T-helper 1 cell (primary cell): ENCODE data around the gene APLP2.

Experiments used
- DNase-seq, 5 donors: peaks; one replicate each; pipeline ENCODE4 v3.0.0-alpha.2; 2012 to 2020

APLP2 gene

GRCh38 chr11:130121445-130121978, 51.8 kb downstream of the APLP2 start:
- DNase-seq = no peak

DNA sequence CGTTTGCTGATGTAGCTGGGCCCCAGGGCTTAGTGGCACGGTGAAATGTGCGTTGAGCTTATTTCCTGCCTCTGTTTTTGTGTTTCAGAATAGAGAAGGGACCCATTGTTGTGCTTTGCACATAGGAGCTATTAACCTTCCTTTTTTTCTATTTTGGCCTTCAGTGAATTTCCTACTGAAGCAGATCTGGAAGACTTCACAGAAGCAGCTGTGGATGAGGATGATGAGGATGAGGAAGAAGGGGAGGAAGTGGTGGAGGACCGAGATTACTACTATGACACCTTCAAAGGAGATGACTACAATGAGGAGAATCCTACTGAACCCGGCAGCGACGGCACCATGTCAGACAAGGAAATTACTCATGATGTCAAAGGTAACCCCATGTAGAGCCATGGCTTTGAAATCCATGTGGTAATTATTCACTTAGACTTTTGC, 52.5 kb downstream of the APLP2 start:
- DNase-seq = peak in 1 of 5 donors; percentile 56

- DNase-seq = no peak
Observed at GRCh38 chr11:130123414-130124040, 53.8 kb downstream of the APLP2 start.

DNA sequence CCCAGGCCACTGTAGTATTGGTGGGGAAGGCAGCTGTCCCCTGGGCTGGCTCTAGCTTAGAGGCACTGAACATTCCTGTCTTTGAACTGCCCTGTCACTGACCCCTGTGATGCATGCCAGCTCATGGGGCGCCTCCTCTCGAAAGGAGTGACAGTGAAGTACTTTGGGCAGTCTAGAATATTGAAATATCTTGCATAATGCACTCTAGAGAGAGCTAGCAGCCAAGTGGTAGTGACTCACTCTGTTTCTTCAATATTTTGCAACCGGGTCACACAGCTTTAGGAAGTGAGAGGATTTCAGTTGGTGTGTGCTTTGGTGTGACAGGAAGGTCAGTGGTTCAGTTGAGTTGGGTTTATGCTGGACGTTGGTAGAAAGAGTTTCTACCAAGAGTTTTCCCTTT, 54.4 kb downstream of the APLP2 start:
- DNase-seq = no peak

DNA sequence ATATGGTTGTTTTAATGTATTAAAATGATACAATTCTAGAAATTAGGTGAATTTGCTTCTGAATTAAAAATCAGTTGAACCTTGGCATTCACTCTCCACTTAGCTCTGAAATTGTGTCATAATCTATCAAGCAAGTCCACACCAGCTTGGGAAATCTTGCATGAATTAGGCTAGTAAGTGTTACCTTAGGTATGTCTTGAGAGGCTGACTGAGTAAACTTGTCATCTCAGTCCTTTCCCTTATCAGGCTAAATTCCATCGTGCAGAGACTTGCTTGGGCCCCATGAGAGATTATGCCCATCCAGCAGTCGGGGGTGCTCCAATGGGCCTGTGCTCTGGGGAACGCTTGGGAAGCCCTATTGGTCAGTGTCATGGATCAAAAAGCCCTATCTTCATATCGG, 55.9 kb downstream of the APLP2 start:
- no peak for DNase-seq

- no peak for DNase-seq
Observed at GRCh38 chr11:130126516-130126915, 56.8 kb downstream of the APLP2 start.

DNA sequence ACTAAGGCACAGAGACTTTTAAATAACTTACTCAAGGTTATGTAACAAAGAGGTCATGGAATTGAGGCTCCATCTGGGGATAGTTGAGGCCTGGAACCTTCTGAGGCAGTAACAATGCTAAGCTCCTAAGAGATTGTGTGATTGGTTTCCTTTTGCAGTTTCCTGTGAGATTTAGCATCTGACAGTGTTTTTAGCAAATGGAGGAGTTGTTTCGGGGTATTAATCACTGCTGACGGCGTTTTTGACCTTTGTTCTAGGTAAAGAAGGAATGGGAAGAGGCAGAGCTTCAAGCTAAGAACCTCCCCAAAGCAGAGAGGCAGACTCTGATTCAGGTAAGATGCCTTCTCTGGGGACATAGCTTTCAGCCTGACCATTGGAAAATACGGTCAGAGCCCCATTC, 57.8 kb downstream of the APLP2 start:
- no peak for DNase-seq

DNA sequence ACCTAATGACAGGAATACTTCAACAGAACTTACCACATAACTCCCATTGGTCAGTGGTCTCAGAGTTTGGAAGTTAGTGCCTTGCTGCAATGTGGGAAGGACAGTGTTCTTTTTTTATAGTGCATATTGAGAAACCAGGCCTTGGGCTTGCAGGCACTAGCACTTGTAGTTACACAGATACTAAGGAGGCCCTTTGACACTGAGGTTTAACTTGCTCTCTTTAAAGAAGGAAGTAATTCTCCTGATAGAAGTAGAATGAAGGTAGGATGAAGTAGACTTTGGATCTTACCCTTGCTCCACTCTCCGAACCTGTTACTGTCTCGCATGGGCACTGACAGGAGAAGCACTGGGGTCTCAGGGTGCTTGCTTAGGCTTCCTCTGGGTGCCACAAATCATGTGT, 58.9 kb downstream of the APLP2 start:
- no peak for DNase-seq

- DNase-seq = no peak
Observed at GRCh38 chr11:130129922-130130321, 60.2 kb downstream of the APLP2 start.

DNA sequence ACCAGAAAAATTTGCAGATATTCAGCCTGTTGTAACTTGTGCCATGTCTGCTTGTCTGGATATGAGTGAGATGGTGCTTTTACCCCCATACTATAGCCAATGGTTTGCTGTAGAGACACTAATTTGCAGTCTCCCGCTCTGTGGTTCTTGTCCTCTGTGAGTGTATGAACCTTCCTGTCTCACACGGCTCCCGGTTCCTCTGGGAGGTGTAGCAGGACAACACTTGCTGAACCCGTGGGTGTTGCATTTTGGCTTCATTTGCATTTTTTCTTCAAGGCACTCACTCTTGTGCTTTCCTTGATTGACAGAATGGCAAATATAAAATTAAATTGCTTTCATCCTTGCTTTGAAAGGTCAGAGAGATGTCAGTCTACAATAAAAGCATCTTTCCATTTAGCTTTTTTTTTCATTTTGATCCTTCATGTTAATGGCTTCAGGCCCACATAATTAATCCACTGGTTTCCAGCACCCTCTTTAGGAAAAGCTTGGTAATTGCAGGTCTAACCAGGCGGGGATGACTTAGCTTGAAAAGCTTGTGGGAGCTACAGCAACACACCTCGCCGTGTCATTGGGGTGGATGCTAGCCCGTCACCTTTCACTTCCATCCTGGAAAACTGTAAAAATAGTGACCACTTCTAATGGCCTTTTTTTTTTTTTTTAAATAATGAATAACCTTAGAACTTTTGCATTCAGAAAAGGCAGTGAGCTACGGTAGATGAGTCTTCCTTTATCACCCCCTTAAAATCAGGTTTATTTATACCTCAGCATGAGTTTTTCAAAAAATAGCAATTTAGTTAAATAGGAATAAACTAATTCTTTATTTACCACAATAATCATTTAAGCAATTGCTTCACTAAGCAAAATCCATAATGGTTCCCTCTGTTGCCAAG, 62.5 kb downstream of the APLP2 start:
- DNase-seq = peak in 4 of 5 donors; percentile 17 to 54 (median 34)

- DNase-seq = no peak
Observed at GRCh38 chr11:130133716-130134115, 64.0 kb downstream of the APLP2 start.

DNA sequence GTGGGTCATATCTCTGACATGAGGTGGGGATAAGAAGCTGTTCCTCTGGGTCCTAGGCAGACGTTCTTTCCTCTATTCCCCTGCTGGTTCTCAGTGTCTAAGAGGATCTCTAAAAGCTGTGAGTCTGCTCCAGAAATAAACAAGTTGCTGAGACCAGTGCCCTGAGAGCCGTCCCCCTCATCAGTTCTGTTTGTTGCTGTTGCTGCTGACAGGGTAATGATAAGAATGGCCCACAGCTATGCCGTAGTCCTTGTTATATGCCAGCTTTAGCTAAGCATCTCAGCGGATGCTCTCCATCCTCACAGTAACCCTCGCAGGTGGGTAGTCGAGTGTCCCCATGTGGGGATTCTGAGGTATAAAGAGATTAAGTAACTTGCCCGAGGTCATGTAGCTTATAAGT, 66.4 kb downstream of the APLP2 start:
- DNase-seq = no peak

DNA sequence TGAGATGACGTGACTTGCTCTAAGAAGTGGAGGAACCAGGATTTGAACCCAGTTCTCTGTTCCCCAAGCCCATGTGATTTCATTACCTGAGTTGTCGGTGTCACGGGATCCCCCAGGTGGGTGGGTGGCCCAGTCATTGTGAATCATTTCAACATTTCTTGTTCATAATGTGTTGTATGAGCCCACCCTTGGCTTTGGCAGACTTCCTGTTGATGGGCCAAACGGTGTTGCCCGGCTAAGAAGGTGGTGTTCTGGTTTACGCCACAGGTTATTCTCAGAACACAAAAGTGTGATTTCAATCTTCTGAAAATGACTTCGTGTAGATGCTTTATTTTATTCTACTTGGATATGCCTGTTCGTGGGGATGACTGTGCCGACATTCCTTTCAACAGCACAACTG, 68.3 kb downstream of the APLP2 start:
- DNase-seq = no peak

DNA sequence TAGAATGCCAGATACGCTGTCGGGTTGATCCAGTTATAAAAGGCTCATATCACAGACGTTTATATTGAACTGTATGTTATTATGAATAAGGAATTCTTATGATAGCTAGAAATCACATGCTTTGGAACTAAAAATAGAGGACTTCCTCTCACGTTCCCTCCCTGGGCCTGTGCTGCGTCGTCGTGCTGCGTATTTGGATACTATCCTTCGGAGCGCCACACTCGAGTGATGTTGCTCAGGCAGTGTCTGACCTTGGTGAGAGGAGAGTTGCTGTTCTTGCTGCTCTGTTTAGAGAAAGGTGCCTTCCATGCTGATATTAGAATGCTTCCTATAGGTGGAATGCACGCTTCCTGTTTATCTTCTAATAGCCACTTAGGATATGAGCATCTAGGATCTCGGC, 69.7 kb downstream of the APLP2 start:
- no peak for DNase-seq

- DNase-seq = no peak
Observed at GRCh38 chr11:130141561-130142341, 72.1 kb downstream of the APLP2 start.

- DNase-seq = no peak
Observed at GRCh38 chr11:130144141-130144540, 74.4 kb downstream of the APLP2 start.

DNA sequence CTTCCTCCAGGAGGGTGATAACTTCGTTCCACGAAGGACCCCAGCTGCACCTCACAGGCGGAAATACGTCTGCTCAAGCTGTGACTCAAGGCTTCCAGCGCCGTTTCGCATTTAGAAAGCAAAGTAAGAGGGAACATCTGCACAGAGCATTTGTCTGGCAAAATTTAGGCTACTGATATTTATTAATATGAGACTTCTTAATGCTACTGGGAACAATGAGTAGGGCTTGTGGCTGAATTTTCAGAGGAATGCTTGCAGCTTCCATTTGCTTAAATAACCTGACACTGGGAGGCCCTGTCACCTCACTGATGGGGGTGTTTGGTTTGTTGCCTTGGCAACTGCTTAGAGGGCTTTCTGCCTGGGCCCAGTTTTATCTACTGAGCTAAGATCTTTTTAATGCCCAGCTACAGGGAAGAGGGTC, 75.2 kb downstream of the APLP2 start:
- DNase-seq = no peak

GRCh38 chr11:130145311-130145812, 75.7 kb downstream of the APLP2 start:
- DNase-seq = no peak

- DNase-seq = no peak
Observed at GRCh38 chr11:130145975-130146776, 76.5 kb downstream of the APLP2 start.

GRCh38 chr11:130146796-130147195, 77.1 kb downstream of the APLP2 start:
- peak in 1 of 5 donors; percentile 69 for DNase-seq

GRCh38 chr11:130148796-130149326, 79.2 kb downstream of the APLP2 start:
- no peak for DNase-seq

GRCh38 chr11:130150790-130151189, 81.1 kb downstream of the APLP2 start:
- no peak for DNase-seq
